T-helper 1 cell (primary cell): Measurements from ENCODE around the gene GLUL.
"Not testable (repeated sequence)": the region's sequence is repeated elsewhere in the genome, so short reads cannot be mapped to it uniquely, and the experiment has no call there.

Experiments used
- DNase-seq, 5 donors: peaks; one replicate each; pipeline ENCODE4 v3.0.0-alpha.2; 2012 to 2020

The GLUL gene

DNA sequence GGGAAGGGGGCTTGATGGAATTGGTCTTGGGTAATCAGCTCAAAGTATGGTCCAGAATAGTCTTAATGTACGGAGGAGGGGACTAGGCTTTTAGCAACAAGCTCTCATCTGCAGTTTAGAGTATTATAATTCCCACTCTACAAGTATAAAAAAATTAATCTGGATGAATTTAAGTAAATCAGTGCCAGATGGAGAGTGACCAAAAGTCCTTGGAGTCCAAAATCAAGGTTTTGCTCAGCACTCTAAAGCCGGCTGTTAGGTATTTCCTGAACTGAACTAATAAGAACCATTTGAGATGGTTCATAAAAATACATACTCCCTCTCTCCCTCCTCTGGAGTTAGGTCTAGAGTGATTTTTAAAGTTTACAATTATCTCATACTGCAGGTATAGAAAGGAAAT is 23.7 kb downstream of the GLUL start:
- no peak for DNase-seq

- DNase-seq = no peak
These were observed 25.0 kb downstream of the GLUL start for GRCh38 chr1:182366596-182366995.

DNA sequence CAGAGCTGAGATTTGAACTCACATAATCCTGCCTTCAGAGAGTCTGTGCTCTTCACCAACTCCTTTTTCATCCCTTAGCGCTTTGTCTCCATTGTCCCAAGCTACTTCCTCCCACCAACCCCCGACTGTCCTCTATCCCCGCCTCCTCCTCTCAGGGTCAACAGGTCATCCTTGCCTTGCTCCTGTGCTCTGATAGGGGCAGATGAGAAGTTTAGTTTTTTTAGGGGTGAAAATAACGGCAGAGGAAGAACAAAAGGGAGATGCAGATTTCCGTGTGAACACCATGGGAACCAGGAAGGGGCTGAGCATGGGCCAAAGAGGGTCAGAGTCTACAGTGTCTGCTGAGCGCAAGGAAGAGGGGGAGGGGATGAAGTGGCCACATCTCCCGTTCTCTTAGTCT is 31.9 kb downstream of the GLUL start:
- DNase-seq = no peak

DNA sequence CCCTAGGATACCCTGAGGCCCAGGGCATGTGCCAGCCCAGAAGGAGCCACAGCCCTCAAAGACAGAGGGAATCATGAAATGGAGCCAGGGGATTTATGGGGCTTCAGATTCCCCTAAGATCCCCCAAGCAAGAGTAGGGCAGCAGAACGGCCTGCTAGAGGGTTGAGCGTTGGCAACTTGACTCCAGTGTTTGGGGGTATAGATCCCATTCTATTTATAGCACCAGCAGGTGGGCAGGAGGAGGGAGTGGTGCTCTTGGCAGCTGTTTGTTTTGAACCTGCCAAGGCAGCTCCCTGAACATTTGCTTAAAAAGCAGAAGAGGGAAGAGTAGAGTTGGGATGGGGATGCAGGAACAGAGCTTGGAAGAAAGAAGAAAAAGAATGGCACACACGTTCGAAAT is 33.7 kb downstream of the GLUL start:
- no peak for DNase-seq

DNA sequence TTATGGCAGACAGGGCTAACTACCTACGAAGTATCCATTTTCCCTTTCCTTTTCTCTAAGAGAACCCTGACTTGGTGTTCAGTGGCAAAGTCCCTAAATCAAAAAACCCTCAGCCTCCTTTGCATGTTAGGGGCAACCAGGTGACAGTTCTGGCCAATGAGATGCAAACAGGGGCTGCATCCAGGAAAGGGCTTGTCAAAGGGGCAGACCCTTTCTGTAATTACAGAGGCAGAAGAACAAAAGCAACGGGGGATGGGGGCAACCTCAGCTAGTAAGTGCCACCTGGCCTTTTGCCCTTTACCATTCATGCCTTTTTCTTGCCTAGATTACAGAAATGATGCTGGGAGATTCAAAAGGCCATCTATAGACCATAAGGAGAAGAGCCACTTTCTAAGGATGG is 34.4 kb downstream of the GLUL start:
- no peak for DNase-seq

GRCh38 chr1:182355723-182356098 is 35.9 kb downstream of the GLUL start:
- DNase-seq = no peak

- DNase-seq = no peak
These were observed 39.7 kb downstream of the GLUL start for GRCh38 chr1:182351790-182352364.

DNA sequence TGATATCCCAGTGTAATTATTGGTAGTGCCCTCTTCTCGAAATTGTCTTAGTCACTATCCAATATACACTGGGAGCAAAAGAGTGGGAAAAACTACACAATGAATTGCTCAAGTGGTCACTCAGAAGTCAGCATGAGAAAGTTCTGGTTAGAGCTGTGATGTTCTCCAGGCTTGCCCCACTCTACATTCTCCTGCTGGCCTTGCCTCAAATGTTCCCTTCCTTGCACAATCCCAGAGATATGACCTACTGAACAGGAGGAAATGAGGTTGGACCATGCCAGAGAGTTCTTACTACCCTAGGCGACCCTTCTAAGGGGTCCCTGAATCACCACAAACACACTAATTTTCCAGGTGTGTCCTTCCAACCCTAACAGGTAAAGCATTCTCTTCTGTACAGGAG is 40.8 kb downstream of the GLUL start:
- no peak for DNase-seq

GRCh38 chr1:182348961-182349747 is 42.4 kb downstream of the GLUL start:
- no peak for DNase-seq

- DNase-seq = no peak
These were observed 44.6 kb downstream of the GLUL start for GRCh38 chr1:182347019-182347418.

GRCh38 chr1:182340233-182341058 is 51.1 kb downstream of the GLUL start:
- no peak for DNase-seq

DNA sequence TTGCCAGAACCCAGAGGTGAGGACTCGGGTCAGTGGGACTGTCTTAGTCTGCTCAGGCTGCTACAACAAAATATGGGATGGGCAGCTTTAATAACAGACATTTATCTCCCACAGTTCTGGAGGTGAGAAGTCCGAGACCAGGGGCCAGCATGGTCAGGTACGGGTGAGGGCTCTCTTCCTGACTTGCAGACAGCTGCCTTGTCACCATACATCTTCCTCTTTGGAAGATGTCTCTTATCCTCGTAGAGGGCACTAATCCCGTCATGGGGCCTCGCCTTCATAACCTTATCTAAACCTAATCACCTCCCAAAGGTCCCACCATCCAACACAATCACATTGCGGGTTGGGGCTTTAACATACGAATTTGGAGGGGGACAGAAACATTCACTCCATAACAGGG is 51.9 kb downstream of the GLUL start:
- no peak for DNase-seq

- DNase-seq = no peak
These were observed 52.7 kb downstream of the GLUL start for GRCh38 chr1:182338806-182339370.

- DNase-seq = no peak
These were observed 53.6 kb downstream of the GLUL start for GRCh38 chr1:182337736-182338571.

DNA sequence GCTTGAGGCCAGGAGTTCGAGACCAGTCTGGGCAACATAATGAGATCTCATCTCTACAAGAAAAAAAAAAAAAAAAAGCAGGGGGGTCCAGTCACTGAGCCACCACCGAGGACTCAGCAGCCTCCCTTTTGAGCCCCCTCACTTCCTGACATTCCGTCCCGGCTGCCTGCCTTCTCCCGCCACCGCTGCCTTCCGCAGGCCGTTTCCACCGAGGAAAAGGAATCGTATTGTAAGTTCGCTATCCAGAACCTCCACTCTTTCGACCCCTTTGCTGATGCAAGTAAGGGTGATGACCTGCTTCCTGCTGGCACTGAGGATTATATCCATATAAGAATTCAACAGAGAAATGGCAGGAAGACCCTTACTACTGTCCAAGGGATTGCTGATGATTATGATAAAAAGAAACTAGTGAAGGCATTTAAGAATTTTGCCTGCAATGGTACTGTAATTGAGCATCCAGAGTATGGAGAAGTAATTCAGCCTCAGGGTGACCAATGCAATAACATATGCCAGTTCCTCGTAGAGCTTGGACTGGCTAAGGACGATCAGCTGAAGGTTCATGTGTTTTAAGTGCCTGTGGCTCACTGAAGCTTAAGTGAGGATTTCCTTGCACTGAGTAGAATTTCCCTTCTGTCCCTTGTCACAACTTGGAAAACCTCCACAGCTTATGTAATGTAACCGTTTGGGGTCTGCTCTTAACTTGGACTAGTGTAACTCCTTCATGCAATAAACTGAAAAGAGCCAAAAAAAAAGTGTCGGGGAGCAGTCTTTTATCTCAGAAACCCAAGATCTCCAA is 55.6 kb downstream of the GLUL start:
- no peak for DNase-seq

- DNase-seq = not testable (repeated sequence)
These were observed 58.5 kb downstream of the GLUL start for GRCh38 chr1:182333071-182333571.

DNA sequence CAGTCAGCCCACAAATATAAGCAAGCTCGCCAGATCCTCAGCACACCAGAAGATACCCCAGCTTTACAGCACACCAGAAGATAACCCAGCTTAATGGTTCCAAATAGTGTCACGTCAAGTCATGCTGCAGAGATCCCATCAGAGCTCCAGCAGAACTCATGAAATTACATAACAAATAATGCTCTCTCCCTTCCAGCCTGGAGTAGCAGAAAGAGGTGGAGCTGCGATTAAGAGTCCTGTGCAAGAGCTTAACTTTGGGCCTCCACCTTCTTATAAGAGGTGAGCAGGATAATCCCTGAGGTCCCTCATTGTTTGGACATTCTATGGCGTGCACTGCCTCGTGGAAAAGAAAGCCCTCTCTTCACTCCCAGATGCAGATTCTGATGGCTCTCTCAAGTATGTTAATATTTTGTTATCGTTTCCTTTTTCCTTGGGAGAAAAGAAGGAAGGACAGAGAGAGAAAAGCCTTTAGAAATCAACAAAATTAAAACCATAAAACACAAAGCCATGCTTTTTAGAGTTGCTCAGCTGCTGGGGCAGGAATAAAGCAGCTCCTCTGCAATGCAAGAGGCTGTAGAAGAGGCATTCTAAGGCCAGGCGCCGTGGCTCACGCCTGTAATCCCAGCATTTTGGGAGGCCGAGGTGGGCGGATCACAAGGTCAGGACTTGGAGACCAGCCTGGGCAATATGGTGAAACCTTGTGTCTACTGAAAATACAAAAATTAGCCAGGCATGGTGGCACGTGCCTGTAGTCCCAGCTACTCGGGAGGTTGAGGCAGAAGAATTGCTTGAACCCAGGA is 59.1 kb downstream of the GLUL start:
- DNase-seq = no peak
